Measurements from ENCODE around the gene MILR1.

- TF ChIP-seq MAX (IDR thresholded peaks at IDR 0.05), result no peak
- TF ChIP-seq POLR2A (IDR thresholded peaks at IDR 0.05; ENCODE audit: borderline replicate concordance, extremely low read depth, insufficient read depth, insufficient read length), result no peak
- TF ChIP-seq CTCF (IDR thresholded peaks at IDR 0.05 in 2 of 3, conservative IDR thresholded peaks at IDR 0.05 in 1 of 3; ENCODE audit: borderline replicate concordance in 1 of 3, insufficient read depth in 1 of 3, low read depth in 2 of 3, low read length in 2 of 3), result no peak
- TF ChIP-seq POLR2AphosphoS5 (IDR thresholded peaks at IDR 0.05; ENCODE audit: low read depth, low read length), result no peak
- no peak for TF ChIP-seq JUND (IDR thresholded peaks at IDR 0.05)
- no peak for TF ChIP-seq YY1 (IDR thresholded peaks at IDR 0.05; ENCODE audit: extremely low read depth, insufficient replicate concordance, low read depth, low read length)
These were observed 39.4 kb downstream of the MILR1 start for GRCh38 chr17:64488301-64488700.

Data from HCT116 (cell line).